GM10248 (cell line): Measurements from ENCODE around the gene ZNF747.

Experiments
- CTCF ChIA-PET: fragments of 300-600 bp; sonication (Branson Sonifier 250); formaldehyde crosslinking; extraction: SDS; loops from one replicate; lab custom pipeline; 2021; ENCODE audit warnings: antibody characterized with exemption; lab: Yijun Ruan, JAX
- POLR2A ChIA-PET: fragments of 350-650 bp; sonication (Branson Sonifier 250); formaldehyde crosslinking; extraction: SDS; loops from one replicate; lab custom pipeline; 2020; ENCODE audit warnings: antibody characterized with exemption; lab: Yijun Ruan, JAX
- DNase-seq: peaks from one replicate; pipeline ENCODE4 v3.0.0; 2012; ENCODE audit errors: extremely low spot score
- TF ChIP-seq, protein P1 (sequence below): IDR thresholded peaks from 2 replicates; pipeline ENCODE4 v1.5.1; 2012; ENCODE audit warnings: mild to moderate bottlenecking, low read depth; ENCODE audit errors: extremely low read depth, missing control alignments, control extremely low read depth

The ZNF747 gene

DNA sequence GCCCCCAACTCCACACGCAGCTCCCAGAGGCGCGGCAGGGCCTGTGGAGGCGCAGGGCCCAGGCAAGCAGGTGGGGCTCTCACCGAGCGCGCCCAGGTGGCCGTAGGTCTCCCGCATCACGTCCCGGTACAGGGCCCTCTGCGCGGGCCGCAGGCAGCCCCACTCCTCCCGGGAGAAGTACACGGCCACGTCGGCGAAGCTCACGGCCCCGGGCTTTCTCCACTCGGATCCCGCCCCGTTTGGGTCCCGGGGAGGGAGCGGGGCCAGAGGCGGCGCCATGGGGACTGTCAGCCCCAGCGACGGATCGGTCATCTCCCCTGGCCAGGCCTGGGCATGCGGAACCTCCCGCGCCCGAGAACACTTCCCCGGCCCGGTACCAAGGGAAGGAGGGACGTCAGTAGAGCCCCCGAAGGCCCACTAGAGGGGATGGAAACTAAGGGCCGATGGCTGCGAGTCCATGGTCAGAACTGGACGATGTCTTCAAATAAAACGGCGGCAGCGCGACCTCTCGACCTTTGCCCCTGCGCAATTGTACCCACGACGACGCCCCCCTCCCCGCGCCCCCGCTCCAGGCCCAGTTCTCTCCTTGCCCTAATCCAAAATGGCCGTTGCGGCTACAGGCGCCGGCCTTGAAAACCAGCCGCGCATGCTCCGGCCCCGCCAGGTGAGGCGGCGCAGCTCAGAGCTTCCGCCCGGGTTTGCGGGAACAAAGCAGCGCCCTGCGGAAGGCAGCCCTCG is at the start of gene ZNF747:
Gene ZNF747 (minus strand): TSS at position 491 of the 738 bp plus-strand sequence. CDS start 179 bp downstream, at position 312.
- POLR2A ChIA-PET = interaction anchor here (1.3 to 1.4 kb wide), 2 partner anchors 7 to 24 kb away, joined by 3 to 5 read pairs; partner anchors contain the start of gene ZNF764
- TF ChIP-seq, protein P1, sequence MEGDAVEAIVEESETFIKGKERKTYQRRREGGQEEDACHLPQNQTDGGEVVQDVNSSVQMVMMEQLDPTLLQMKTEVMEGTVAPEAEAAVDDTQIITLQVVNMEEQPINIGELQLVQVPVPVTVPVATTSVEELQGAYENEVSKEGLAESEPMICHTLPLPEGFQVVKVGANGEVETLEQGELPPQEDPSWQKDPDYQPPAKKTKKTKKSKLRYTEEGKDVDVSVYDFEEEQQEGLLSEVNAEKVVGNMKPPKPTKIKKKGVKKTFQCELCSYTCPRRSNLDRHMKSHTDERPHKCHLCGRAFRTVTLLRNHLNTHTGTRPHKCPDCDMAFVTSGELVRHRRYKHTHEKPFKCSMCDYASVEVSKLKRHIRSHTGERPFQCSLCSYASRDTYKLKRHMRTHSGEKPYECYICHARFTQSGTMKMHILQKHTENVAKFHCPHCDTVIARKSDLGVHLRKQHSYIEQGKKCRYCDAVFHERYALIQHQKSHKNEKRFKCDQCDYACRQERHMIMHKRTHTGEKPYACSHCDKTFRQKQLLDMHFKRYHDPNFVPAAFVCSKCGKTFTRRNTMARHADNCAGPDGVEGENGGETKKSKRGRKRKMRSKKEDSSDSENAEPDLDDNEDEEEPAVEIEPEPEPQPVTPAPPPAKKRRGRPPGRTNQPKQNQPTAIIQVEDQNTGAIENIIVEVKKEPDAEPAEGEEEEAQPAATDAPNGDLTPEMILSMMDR = peak; percentile 11
- CTCF ChIA-PET = interaction anchor here (1.0 to 4.3 kb wide), 29 partner anchors 10 to 159 kb away, joined by 3 to 47 read pairs (median 6); partner anchors contain the start of genes DCTPP1, ZNF48, ZNF764 and ZNF785
- DNase-seq = peak; percentile 92

GRCh38 chr16:30582611-30583340 is 48.1 kb upstream of the ZNF747 start:
- TF ChIP-seq, protein P1 = no peak
- POLR2A ChIA-PET = no interaction called here
- CTCF ChIA-PET = interaction anchor here (1.1 to 1.2 kb wide), 2 partner anchors 21 to 33 kb away, joined by 3 read pairs; no protein-coding TSS in a partner anchor

GRCh38 chr16:30581457-30581856 is 46.8 kb upstream of the ZNF747 start:
- POLR2A ChIA-PET = interaction anchor here (0.6 kb wide), 1 partner anchor 230 kb away, joined by 4 read pairs; no protein-coding TSS in a partner anchor
- TF ChIP-seq, protein P1 = no peak
- DNase-seq = no peak
- CTCF ChIA-PET = interaction anchor here (1.2 to 1.4 kb wide), 2 partner anchors 17 to 22 kb away, joined by 3 to 5 read pairs; no protein-coding TSS in a partner anchor

More at GRCh38 chr16:30582611-30583340, 48.1 kb upstream of the ZNF747 start:
- DNase-seq = no peak

DNA sequence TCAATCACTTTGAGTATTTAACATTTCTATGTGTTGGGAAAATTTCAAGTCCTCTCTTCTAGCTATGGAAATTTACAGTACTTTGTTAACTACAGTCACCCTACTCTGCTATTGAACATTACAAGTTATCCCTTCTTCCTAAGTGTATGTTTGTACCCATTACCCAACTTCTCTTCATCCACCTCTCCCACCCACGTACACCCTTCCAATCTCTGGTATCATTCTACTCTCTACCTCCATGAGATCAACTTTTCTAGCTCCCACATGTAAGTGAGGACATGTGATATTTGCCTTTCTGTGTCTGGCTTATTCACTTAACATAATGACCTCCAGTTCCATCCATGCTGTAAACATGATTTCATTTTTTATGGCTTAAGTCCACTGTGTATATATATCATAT is 40.0 kb upstream of the ZNF747 start:
- TF ChIP-seq, protein P1 = no peak
- POLR2A ChIA-PET = no interaction called here
- CTCF ChIA-PET = interaction anchor here (1.0 to 4.2 kb wide), 2 partner anchors 40 to 145 kb away, joined by 3 to 12 read pairs; partner anchors contain the start of genes DCTPP1 and ZNF747
- DNase-seq = no peak

DNA sequence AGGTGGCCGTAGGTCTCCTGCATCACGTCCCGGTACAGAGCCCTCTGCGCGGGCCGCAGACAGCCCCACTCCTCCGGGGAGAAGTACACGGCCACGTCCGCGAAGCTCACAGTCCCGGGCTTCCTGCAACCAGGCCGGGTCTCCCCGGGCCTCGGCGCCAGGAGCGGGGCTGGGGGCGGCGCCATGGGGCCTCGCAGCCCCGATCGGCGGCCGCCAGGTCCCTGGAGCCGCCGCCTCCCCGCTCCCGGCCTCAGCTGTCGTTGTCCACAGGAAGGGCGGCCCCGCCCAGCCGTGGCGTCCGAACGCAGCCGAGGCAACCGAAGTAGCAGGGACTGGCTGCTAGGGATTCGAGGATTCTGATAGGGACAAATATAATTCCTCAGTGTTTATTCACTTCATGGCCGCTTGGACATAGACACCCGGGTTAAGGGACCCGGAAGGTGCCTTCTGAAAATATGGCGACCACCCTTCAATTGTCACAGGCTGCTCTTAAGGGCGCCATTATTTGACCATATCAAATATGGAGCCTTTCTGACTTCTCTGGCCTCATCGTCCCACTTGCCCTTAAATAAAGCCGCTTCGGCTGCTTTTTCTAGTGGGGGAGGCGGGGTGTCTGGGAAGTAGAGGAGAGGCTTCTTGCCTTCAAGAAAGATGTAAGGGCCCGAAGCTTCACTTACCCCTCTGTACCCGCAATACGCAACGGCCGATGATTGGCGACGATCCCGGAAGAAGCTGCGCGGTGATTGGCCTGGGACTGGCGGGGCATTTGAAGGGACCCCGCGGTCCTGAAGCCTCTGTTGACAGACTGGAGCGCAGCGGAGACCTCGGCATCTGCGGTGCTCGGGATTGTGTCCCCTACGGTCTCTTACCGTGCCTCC is 37.0 kb upstream of the ZNF747 start, which contains the start of gene ZNF688:
Gene ZNF688 (minus strand): TSS at position 270 of the 878 bp plus-strand sequence. CDS start 85 bp downstream, at position 185.
- TF ChIP-seq, protein P1 = no peak
- peak; percentile 93 for DNase-seq
- CTCF ChIA-PET = interaction anchor here (0.8 to 1.7 kb wide), 13 partner anchors 10 to 142 kb away, joined by 3 to 7 read pairs (median 4); partner anchors contain the start of genes DCTPP1, ZNF764 and ZNF785
- POLR2A ChIA-PET = interaction anchor here (0.6 to 1.5 kb wide), 3 partner anchors 13 to 47 kb away, joined by 3 to 4 read pairs (median 3); partner anchors contain the start of gene ZNF764
